ENCODE results near the gene KIN. TPM values are rescaled to one million over a fixed set of nuclear protein-coding genes. Genes with fewer than 3 reads are reported as not detected.

Gene KIN
- total RNA-seq, 2 donors from 2014 or later, result 13.4 to 14.8 TPM

DNA sequence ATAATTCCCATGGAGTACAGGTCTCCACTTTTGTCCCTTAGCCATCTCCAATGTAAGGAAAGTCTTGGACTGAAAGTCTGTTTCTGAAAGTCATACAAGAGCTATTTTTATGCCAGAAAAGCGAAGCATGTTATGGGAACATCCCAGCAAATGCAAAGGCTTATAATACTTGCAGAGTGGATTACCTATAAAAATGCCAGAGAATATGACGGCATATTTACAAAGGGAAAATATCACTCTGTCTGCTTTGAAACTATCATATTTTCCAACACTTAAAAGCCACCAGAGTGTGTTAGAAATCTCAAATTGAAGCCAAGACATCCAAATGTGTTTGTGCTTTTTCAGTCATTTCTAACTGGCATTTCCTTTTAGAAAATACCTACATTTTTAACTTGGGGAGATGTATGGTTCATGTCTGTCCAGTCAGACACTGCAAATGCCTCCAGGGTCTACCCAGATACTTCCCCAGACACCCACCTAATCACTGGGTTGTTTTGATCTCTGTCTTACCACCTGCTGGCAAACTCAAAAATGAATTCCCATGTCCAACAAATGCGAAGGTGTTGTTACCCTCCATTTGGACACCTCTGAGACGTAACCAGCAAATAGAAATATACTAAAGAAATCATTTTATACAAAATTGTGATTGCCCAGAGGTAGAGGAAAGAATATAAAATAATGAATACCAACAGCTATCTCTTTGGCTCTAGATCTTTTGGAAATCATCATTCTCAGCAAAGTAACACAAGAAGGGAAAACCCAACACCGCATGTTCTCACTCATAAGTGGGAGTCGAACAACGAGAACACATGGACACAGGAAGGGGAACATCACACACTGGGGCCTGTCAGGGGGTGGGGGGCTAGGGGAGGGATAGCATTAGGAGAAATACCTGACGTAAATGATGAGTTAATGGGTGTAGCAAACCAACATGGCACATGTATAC, 83.4 kb downstream of the KIN start:
- ATAC-seq, result no peak
- Mint-ChIP-seq H3K9me3 (no peaks in the 10 kb centered on the region), H3K36me3 (no peaks in the 10 kb centered on the region), H3K27ac (no peak overlapping the region), H3K4me1 (ENCODE audit: low read depth in 2 of 2) (no peaks in the 10 kb centered on the region), H3K4me3 (no peak overlapping the region), H3K27me3 (peaks cover 30% of the 10 kb centered on the region in 2 donors)
- DNase-seq (ENCODE audit: low spot score), result no peak

DNA sequence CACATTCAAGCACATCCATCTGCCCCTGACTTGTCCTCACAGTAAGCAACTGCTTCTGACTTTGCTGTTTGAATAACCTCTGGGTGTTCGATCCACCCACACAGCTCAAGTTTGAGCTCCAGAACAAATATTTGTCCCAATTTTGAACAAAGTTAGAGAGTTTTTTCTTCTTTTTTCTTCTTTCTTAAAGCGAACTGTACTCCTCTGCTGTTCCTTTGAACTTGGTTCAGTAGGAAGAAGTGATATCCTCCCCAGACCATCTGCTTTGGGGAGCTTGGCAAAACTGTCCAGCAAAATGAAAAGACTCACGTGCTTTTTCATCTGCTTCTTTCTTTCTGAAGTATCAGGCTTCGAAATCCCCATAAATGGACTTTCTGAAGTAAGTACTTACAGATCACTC, 84.7 kb downstream of the KIN start, which contains the start of gene ITIH2:
ITIH2 (plus strand) TSS at position 177 of the 400 bp plus-strand sequence; CDS start at position 296, 119 bp downstream.
- no peak for ATAC-seq
- Mint-ChIP-seq H3K27ac (no peak within 1 kb of the TSS), H3K4me3 (no peak within 1 kb of the TSS), H3K9me3 (no peaks in the 10 kb centered on the region), H3K36me3 (no peaks in the 10 kb centered on the region), H3K27me3 (peaks cover 27 to 39% of the 10 kb centered on the region in 2 donors), H3K4me1 (ENCODE audit: low read depth in 2 of 2) (no peaks in the 10 kb centered on the region)
- DNase-seq (ENCODE audit: low spot score), result no peak

DNA sequence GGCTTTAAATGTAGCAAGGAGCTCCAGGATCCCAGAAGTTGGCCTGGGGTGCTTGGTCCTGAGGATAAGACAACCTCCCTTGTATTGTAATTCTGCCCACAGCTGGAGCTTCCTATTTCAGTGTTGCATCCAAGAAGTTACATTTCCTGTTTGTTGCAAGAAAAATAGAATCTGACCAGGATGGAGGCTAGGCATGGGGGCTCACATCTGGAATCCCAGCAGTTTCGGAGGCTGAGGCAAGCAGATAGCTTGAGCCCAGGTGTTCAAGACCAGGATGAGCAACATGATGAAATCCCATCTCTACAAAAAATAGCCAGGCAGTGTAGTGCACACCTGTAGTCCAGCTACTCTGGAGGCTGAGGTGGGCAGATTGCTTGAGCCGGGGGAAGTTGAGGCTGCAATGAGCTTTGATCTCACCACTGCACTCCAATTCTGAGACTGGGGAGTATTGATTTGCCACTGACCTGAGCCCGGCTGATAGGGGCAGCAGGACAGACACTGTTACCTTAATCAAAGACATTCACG, 85.4 kb downstream of the KIN start:
- DNase-seq (ENCODE audit: low spot score), result no peak
- H3K4me3 Mint-ChIP-seq, result no peak overlapping the region
- H3K27ac Mint-ChIP-seq, result no peak overlapping the region
- no peaks in the 10 kb centered on the region for H3K36me3 Mint-ChIP-seq
- H3K27me3 Mint-ChIP-seq, result peaks cover 29 to 44% of the 10 kb centered on the region in 2 donors
- H3K9me3 Mint-ChIP-seq, result no peaks in the 10 kb centered on the region
- no peak for ATAC-seq
- no peaks in the 10 kb centered on the region for H3K4me1 Mint-ChIP-seq (ENCODE audit: low read depth in 2 of 2)

GRCh38 chr10:7701158-7701742, 86.5 kb downstream of the KIN start:
- no peak for DNase-seq (ENCODE audit: low spot score)
- Mint-ChIP-seq H3K27ac (no peak overlapping the region), H3K4me1 (ENCODE audit: low read depth in 2 of 2) (no peaks in the 10 kb centered on the region), H3K9me3 (no peaks in the 10 kb centered on the region), H3K4me3 (no peak overlapping the region), H3K27me3 (peaks cover 25 to 36% of the 10 kb centered on the region in 2 donors), H3K36me3 (no peaks in the 10 kb centered on the region)
- ATAC-seq, result no peak

Other genes starting within 250 kb of the KIN start
- gene ITIH5, start 121.0 kb downstream of the KIN start, total RNA-seq, result not detected
- gene ITIH2, start 84.7 kb downstream of the KIN start, total RNA-seq, result not detected
- 100 to 1,000 TPM; 208 to 238 TPM for gene ATP5F1C, start 184 bp upstream of the KIN start, total RNA-seq
- 10 to 100 TPM; 15.6 to 20.0 TPM for gene TAF3, start 30.5 kb upstream of the KIN start, total RNA-seq

Measured in natural killer cell treated with Interleukin-12 subunit alpha and Interleukin-12 subunit beta and Interleukin-15 and Interleukin-18, amount 100 ng/mL, for 72 hours (primary cell).